Putamen (tissue), 1 donor: ENCODE measurements around the gene EPHB1.

ENCODE experiments used
- DNase-seq: peaks from one replicate; pipeline ENCODE4 v3.0.0-alpha.2; 2016; ENCODE audit warnings: low spot score

Gene EPHB1

GRCh38 chr3:134850761-134851160, 55.7 kb downstream of the EPHB1 start:
- DNase-seq: no peak

GRCh38 chr3:134852132-134852531, 57.1 kb downstream of the EPHB1 start:
- no peak for DNase-seq

- no peak for DNase-seq
These were observed 57.9 kb downstream of the EPHB1 start for GRCh38 chr3:134852893-134853351.

- no peak for DNase-seq
These were observed 59.2 kb downstream of the EPHB1 start for GRCh38 chr3:134854254-134854653.

- DNase-seq: no peak
These were observed 62.3 kb downstream of the EPHB1 start for GRCh38 chr3:134857356-134857755.

GRCh38 chr3:134857776-134858362, 62.8 kb downstream of the EPHB1 start:
- no peak for DNase-seq

GRCh38 chr3:134858441-134859035, 63.5 kb downstream of the EPHB1 start:
- DNase-seq: no peak

GRCh38 chr3:134859341-134859740, 64.3 kb downstream of the EPHB1 start:
- DNase-seq: no peak

- no peak for DNase-seq
These were observed 65.1 kb downstream of the EPHB1 start for GRCh38 chr3:134860141-134860540.

- DNase-seq: no peak
These were observed 68.9 kb downstream of the EPHB1 start for GRCh38 chr3:134863915-134864314.

- no peak for DNase-seq
These were observed 69.6 kb downstream of the EPHB1 start for GRCh38 chr3:134864636-134865035.

- no peak for DNase-seq
These were observed 72.2 kb downstream of the EPHB1 start for GRCh38 chr3:134867277-134867676.

GRCh38 chr3:134869153-134869726, 74.2 kb downstream of the EPHB1 start:
- DNase-seq: no peak

GRCh38 chr3:134871818-134872217, 76.8 kb downstream of the EPHB1 start:
- DNase-seq: no peak

- no peak for DNase-seq
These were observed 77.7 kb downstream of the EPHB1 start for GRCh38 chr3:134872440-134873388.

GRCh38 chr3:134873789-134874188, 78.7 kb downstream of the EPHB1 start:
- no peak for DNase-seq

GRCh38 chr3:134874737-134875413, 79.8 kb downstream of the EPHB1 start:
- no peak for DNase-seq

- no peak for DNase-seq
These were observed 81.8 kb downstream of the EPHB1 start for GRCh38 chr3:134876836-134877235.

GRCh38 chr3:134877788-134878187, 82.7 kb downstream of the EPHB1 start:
- no peak for DNase-seq

- peak; percentile 29 for DNase-seq
These were observed 84.9 kb downstream of the EPHB1 start for GRCh38 chr3:134879990-134880389.

GRCh38 chr3:134880431-134880830, 85.4 kb downstream of the EPHB1 start:
- no peak for DNase-seq

- DNase-seq: no peak
These were observed 86.2 kb downstream of the EPHB1 start for GRCh38 chr3:134881305-134881704.
